HG02798 (cell line): ENCODE results near the gene PTPRD.
"Not testable (repeated sequence)": the region's sequence is repeated elsewhere in the genome, so short reads cannot be mapped to it uniquely, and the experiment has no call there.

ENCODE experiments used
- ATAC-seq: cut with Tn5 transposase; IDR thresholded peaks from one replicate; pipeline ENCODE4 v1.9.1; 2021; ENCODE audit warnings: mild to moderate bottlenecking; ENCODE audit not compliant: unreplicated experiment, poor library complexity

Gene PTPRD

GRCh38 chr9:8968350-8968749 is 1644.5 kb downstream of the PTPRD start:
- not testable (repeated sequence) for ATAC-seq

- no peak for ATAC-seq
Observed at GRCh38 chr9:8963885-8964284, 1648.9 kb downstream of the PTPRD start.

- no peak for ATAC-seq
Observed at GRCh38 chr9:8962084-8962483, 1650.7 kb downstream of the PTPRD start.

GRCh38 chr9:8961186-8961851 is 1651.5 kb downstream of the PTPRD start:
- ATAC-seq, result no peak

- no peak for ATAC-seq
Observed at GRCh38 chr9:8960254-8960653, 1652.5 kb downstream of the PTPRD start.

- no peak for ATAC-seq
Observed at GRCh38 chr9:8958358-8958757, 1654.4 kb downstream of the PTPRD start.

GRCh38 chr9:8955315-8955714 is 1657.5 kb downstream of the PTPRD start:
- ATAC-seq, result no peak

GRCh38 chr9:8946461-8946860 is 1666.3 kb downstream of the PTPRD start:
- ATAC-seq, result no peak

- no peak for ATAC-seq
Observed at GRCh38 chr9:8943392-8943791, 1669.4 kb downstream of the PTPRD start.

GRCh38 chr9:8940650-8941049 is 1672.2 kb downstream of the PTPRD start:
- no peak for ATAC-seq

GRCh38 chr9:8926461-8926860 is 1686.3 kb downstream of the PTPRD start:
- no peak for ATAC-seq

GRCh38 chr9:8924562-8924961 is 1688.2 kb downstream of the PTPRD start:
- ATAC-seq, result no peak

GRCh38 chr9:8920478-8921183 is 1692.2 kb downstream of the PTPRD start:
- ATAC-seq, result not testable (repeated sequence)

- no peak for ATAC-seq
Observed at GRCh38 chr9:8917956-8918739, 1694.7 kb downstream of the PTPRD start.

- ATAC-seq, result no peak
Observed at GRCh38 chr9:8916771-8917170, 1696.0 kb downstream of the PTPRD start.

GRCh38 chr9:8907868-8908267 is 1704.9 kb downstream of the PTPRD start:
- ATAC-seq, result no peak

GRCh38 chr9:8905731-8906130 is 1707.1 kb downstream of the PTPRD start:
- ATAC-seq, result no peak

GRCh38 chr9:8904771-8905515 is 1707.9 kb downstream of the PTPRD start:
- ATAC-seq, result no peak

- ATAC-seq, result no peak
Observed at GRCh38 chr9:8903077-8903476, 1709.7 kb downstream of the PTPRD start.

- no peak for ATAC-seq
Observed at GRCh38 chr9:8901146-8901545, 1711.7 kb downstream of the PTPRD start.

GRCh38 chr9:8899511-8899910 is 1713.3 kb downstream of the PTPRD start:
- ATAC-seq, result no peak
